Spleen (tissue), 11 donors: ENCODE data around the gene MAST4. TPM values are rescaled to one million over a fixed set of nuclear protein-coding genes. Genes with fewer than 3 reads are reported as not detected.

Source experiments
- DNase-seq: peaks from one replicate; pipeline ENCODE4 v3.0.0-alpha.2; 2020
- H3K27ac ChIP-seq, 8 donors: fragments of 200-600 bp; sonication (generic) in 7 of 8; 1 replicate in 4 of 8; 2 replicates in 4 of 8; pipeline versions ENCODE4 v1.5.0 to v1.8.0; 2016 to 2021; ENCODE audit warnings: inconsistent platforms in 4 of 8, mild to moderate bottlenecking in 4 of 8, moderate library complexity in 1 of 8
- H3K27me3 ChIP-seq, 7 donors: fragments of 200-600 bp; sonication (generic) in 6 of 7; replicated peaks in 1 of 7; 1 replicate in 4 of 7; 2 replicates in 3 of 7; pipeline versions ENCODE4 v1.5.0 to v1.8.0; 2016 to 2021; ENCODE audit warnings: inconsistent platforms in 3 of 7, mild to moderate bottlenecking in 1 of 7
- H3K36me3 ChIP-seq, 6 donors: fragments of 200-600 bp; sonication (generic) in 5 of 6; 1 replicate in 4 of 6; 2 replicates in 2 of 6; pipeline versions ENCODE4 v1.5.0 to v1.8.0; 2016 to 2021; ENCODE audit warnings: inconsistent platforms in 2 of 6
- H3K4me1 ChIP-seq, 6 donors: fragments of 200-600 bp; sonication (generic) in 5 of 6; 1 replicate in 3 of 6; 2 replicates in 3 of 6; pipeline versions ENCODE4 v1.5.0 to v1.8.0; 2016 to 2021; ENCODE audit warnings: inconsistent platforms in 3 of 6
- H3K4me3 ChIP-seq, 8 donors: fragments of 200-600 bp; sonication (generic) in 7 of 8; 1 replicate in 4 of 8; 2 replicates in 4 of 8; pipeline versions ENCODE4 v1.5.0 to v1.8.0; 2016 to 2021; ENCODE audit warnings: inconsistent platforms in 4 of 8, mild to moderate bottlenecking in 4 of 8, moderate library complexity in 2 of 8
- H3K9me3 ChIP-seq, 8 donors: fragments of 200-600 bp; sonication (generic) in 7 of 8; 1 replicate in 4 of 8; 2 replicates in 4 of 8; pipeline versions ENCODE4 v1.5.0 to v1.8.0; 2016 to 2021; ENCODE audit warnings: inconsistent platforms in 4 of 8
- CTCF ChIP-seq, 11 experiments: fragments of 200-600 bp in 7 of 11; fragments of 450-650 bp in 4 of 11; sonication (generic) in 4 of 11; IDR thresholded peaks in 8 of 11; conservative IDR thresholded peaks in 3 of 11; 1 replicate in 7 of 11; 2 replicates in 4 of 11; pipeline versions ENCODE4 v1.4.0 to v1.8.0; 2016 to 2021; ENCODE audit warnings: antibody characterized with exemption in 11 of 11, inconsistent platforms in 4 of 11, mild to moderate bottlenecking in 1 of 11
- POLR2A ChIP-seq, 3 donors: fragments of 450-650 bp; IDR thresholded peaks; one replicate each; pipeline ENCODE4 v1.5.1; 2017; ENCODE audit warnings: antibody characterized with exemption in 3 of 3, mild to moderate bottlenecking in 1 of 3
- POLR2AphosphoS5 ChIP-seq, 3 donors: sonication (generic); formaldehyde crosslinking; IDR thresholded peaks; one replicate each; pipeline ENCODE4 v1.5.1; 2017; ENCODE audit warnings: antibody characterized with exemption in 3 of 3
- WGBS, 5 donors: extraction: QIAGEN DNeasy Blood & Tissue Kit in 3 of 5; methylation state at CpG; one replicate each; pipeline versions ENCODE4 v1.1.5 to v1.1.7; 2013 to 2018; 5-methylcytosine and 5-hydroxymethylcytosine counted together
- intact Hi-C: fragments of 100-400 bp; cut with DNase I; formaldehyde crosslinking; loops from one replicate; pipeline ENCODE4 v1.15.0; 2023; ENCODE audit warnings: low total_unique reads
- polyA plus RNA-seq, 3 donors: library from polyadenylated mRNA; stranded (reverse); fragments of 200-250 nt; gene quantifications; one replicate each; pipeline ENCODE4 v1.2.1, GENCODE V29; 2013
- total RNA-seq, 7 donors: library from RNA; depleted of rRNA in 3 of 7; stranded (reverse); fragments of >200 nt in 3 of 7; fragmentation: NEBNext Ultra II Directional in 4 of 7; extraction: Animal tissue kit (Norgen Biotek cat#: 25700) in 4 of 7; gene quantifications; one replicate each; pipeline versions ENCODE4 v1.1.0 to v1.2.1, GENCODE V29; 2016 to 2021
- donor health status: healthy with polysubstance abuse.
- donor health status: DM: no; HTN: no; CAD: no; lungs with moderate emphysema.
- donor health status: DM: no; HTN: no; CAD: no.
- donor health status: Bipolar disorder and iron deficiency.
- donor health status: healthy.
- donor health status: DM: no; HTN: no; CAD: no.
- donor health status: DM: yes; HTN: yes; CAD: no.

The MAST4 gene
- total and polyA plus RNA-seq, 10 donors: 2.5 to 43.7 (median 25.4) TPM

- H3K9me3 ChIP-seq: no peaks in the 10 kb centered on the region
- H3K4me3 ChIP-seq: no peak overlapping the region
- H3K27ac ChIP-seq: no peak overlapping the region
- H3K4me1 ChIP-seq: peaks cover 0 to 3% (median 0%) of the 10 kb centered on the region in 6 donors
- no peaks in the 10 kb centered on the region for H3K27me3 ChIP-seq
- TF ChIP-seq POLR2AphosphoS5 (IDR thresholded peaks at IDR 0.05) (no peak), POLR2A (IDR thresholded peaks at IDR 0.05) (no peak), CTCF (IDR thresholded peaks at IDR 0.05 in 8 of 11, conservative IDR thresholded peaks at IDR 0.05 in 3 of 11) (no peak)
- WGBS, 5 donors: 93 to 98% (median 93%) methylated on average over 3 of the region's 3 CpGs
- no peak for DNase-seq
- no peaks in the 10 kb centered on the region for H3K36me3 ChIP-seq
- intact Hi-C loops: no loop called here
Observed at GRCh38 chr5:67073045-67073680, 477.0 kb downstream of the MAST4 start.

- Histone ChIP-seq H3K9me3 (no peaks in the 10 kb centered on the region), H3K27me3 (no peaks in the 10 kb centered on the region), H3K4me3 (no peak overlapping the region), H3K27ac (no peak overlapping the region), H3K36me3 (no peaks in the 10 kb centered on the region), H3K4me1 (no peaks in the 10 kb centered on the region)
- intact Hi-C loops: no loop called here
- WGBS, 5 donors: 91 to 99% (median 96%) methylated on average over 4 of the region's 4 CpGs
- no peak for DNase-seq
- TF ChIP-seq CTCF (IDR thresholded peaks at IDR 0.05 in 8 of 11, conservative IDR thresholded peaks at IDR 0.05 in 3 of 11) (no peak), POLR2AphosphoS5 (IDR thresholded peaks at IDR 0.05) (no peak), POLR2A (IDR thresholded peaks at IDR 0.05) (no peak)
Observed at GRCh38 chr5:67077296-67077695, 481.1 kb downstream of the MAST4 start.

GRCh38 chr5:67081261-67081660, 485.1 kb downstream of the MAST4 start:
- intact Hi-C loops: no loop called here
- no peaks in the 10 kb centered on the region for H3K9me3 ChIP-seq
- H3K27ac ChIP-seq: no peak overlapping the region
- TF ChIP-seq CTCF (IDR thresholded peaks at IDR 0.05 in 8 of 11, conservative IDR thresholded peaks at IDR 0.05 in 3 of 11): no peak
- TF ChIP-seq POLR2AphosphoS5 (IDR thresholded peaks at IDR 0.05): no peak
- TF ChIP-seq POLR2A (IDR thresholded peaks at IDR 0.05): no peak
- H3K4me1 ChIP-seq: no peaks in the 10 kb centered on the region
- H3K4me3 ChIP-seq: no peak overlapping the region
- WGBS, 5 donors: 64 to 72% (median 69%) methylated on average over 2 of the region's 2 CpGs
- no peaks in the 10 kb centered on the region for H3K36me3 ChIP-seq
- no peak for DNase-seq
- H3K27me3 ChIP-seq: no peaks in the 10 kb centered on the region

GRCh38 chr5:67082941-67083340, 486.7 kb downstream of the MAST4 start:
- intact Hi-C loops: no loop called here
- no peak for DNase-seq
- Histone ChIP-seq H3K9me3 (no peaks in the 10 kb centered on the region), H3K27ac (no peak overlapping the region), H3K27me3 (no peaks in the 10 kb centered on the region), H3K36me3 (no peaks in the 10 kb centered on the region), H3K4me3 (no peak overlapping the region), H3K4me1 (no peaks in the 10 kb centered on the region)
- WGBS, 5 donors: 51 to 75% (median 72%) methylated on average over 1 of the region's 1 CpG
- TF ChIP-seq CTCF (IDR thresholded peaks at IDR 0.05 in 8 of 11, conservative IDR thresholded peaks at IDR 0.05 in 3 of 11) (no peak), POLR2AphosphoS5 (IDR thresholded peaks at IDR 0.05) (no peak), POLR2A (IDR thresholded peaks at IDR 0.05) (no peak)
